Activated naive CD4-positive, alpha-beta T cell treated with anti-CD3 and anti-CD28 coated beads, Interleukin-2, amount 50 U/mL, for 16 hours (primary cell): ENCODE data around the gene LOX.
A peak's percentile ranks its signal among the peaks of the same experiment; 100 is the strongest.
"Not testable (repeated sequence)": the region's sequence is repeated elsewhere in the genome, so short reads cannot be mapped to it uniquely, and the experiment has no call there.

Source experiments
- DNase-seq: peaks from one replicate; pipeline ENCODE4 v3.0.0-alpha.2; 2020

The LOX gene

GRCh38 chr5:122095158-122095557 is 17.1 kb upstream of the LOX start:
- DNase-seq, result no peak

- not testable (repeated sequence) for DNase-seq
These were observed 16.2 kb upstream of the LOX start for GRCh38 chr5:122094251-122094650.

GRCh38 chr5:122093415-122094180 is 15.5 kb upstream of the LOX start:
- no peak for DNase-seq

- no peak for DNase-seq
These were observed 14.0 kb upstream of the LOX start for GRCh38 chr5:122091936-122092600.

GRCh38 chr5:122089096-122090013 is 11.3 kb upstream of the LOX start:
- DNase-seq, result no peak

GRCh38 chr5:122085041-122085440 is 7.0 kb upstream of the LOX start:
- no peak for DNase-seq

- DNase-seq, result no peak
These were observed 5.5 kb upstream of the LOX start for GRCh38 chr5:122083535-122083934.

GRCh38 chr5:122081541-122081940 is 3.5 kb upstream of the LOX start:
- DNase-seq, result no peak

- DNase-seq, result no peak
These were observed 518 bp downstream of the LOX start for GRCh38 chr5:122077366-122078115.

GRCh38 chr5:122076669-122077365 is 1.2 kb downstream of the LOX start:
- DNase-seq, result peak; percentile 32

- DNase-seq, result no peak
These were observed 2.0 kb downstream of the LOX start for GRCh38 chr5:122076050-122076461.

- no peak for DNase-seq
These were observed 4.2 kb downstream of the LOX start for GRCh38 chr5:122073864-122074263.

GRCh38 chr5:122073018-122073417 is 5.0 kb downstream of the LOX start:
- DNase-seq, result no peak

- DNase-seq, result no peak
These were observed 10.7 kb downstream of the LOX start for GRCh38 chr5:122067390-122067789.

- no peak for DNase-seq
These were observed 13.1 kb downstream of the LOX start for GRCh38 chr5:122064992-122065391.

GRCh38 chr5:122063836-122064235 is 14.2 kb downstream of the LOX start:
- no peak for DNase-seq

- no peak for DNase-seq
These were observed 15.9 kb downstream of the LOX start for GRCh38 chr5:122062205-122062604.

- no peak for DNase-seq
These were observed 21.1 kb downstream of the LOX start for GRCh38 chr5:122056913-122057312.

- no peak for DNase-seq
These were observed 23.8 kb downstream of the LOX start for GRCh38 chr5:122054266-122054665.

GRCh38 chr5:122053181-122054109 is 24.6 kb downstream of the LOX start:
- DNase-seq, result no peak

GRCh38 chr5:122051569-122051968 is 26.5 kb downstream of the LOX start:
- no peak for DNase-seq
